GM18508 (cell line): ENCODE data around the gene ARID3C.

ENCODE experiments used
- ATAC-seq: cut with Tn5 transposase; IDR thresholded peaks from one replicate; pipeline ENCODE4 v1.9.1; 2021; ENCODE audit warnings: moderate number of reproducible peaks; ENCODE audit not compliant: insufficient read depth, unreplicated experiment

ARID3C gene

DNA sequence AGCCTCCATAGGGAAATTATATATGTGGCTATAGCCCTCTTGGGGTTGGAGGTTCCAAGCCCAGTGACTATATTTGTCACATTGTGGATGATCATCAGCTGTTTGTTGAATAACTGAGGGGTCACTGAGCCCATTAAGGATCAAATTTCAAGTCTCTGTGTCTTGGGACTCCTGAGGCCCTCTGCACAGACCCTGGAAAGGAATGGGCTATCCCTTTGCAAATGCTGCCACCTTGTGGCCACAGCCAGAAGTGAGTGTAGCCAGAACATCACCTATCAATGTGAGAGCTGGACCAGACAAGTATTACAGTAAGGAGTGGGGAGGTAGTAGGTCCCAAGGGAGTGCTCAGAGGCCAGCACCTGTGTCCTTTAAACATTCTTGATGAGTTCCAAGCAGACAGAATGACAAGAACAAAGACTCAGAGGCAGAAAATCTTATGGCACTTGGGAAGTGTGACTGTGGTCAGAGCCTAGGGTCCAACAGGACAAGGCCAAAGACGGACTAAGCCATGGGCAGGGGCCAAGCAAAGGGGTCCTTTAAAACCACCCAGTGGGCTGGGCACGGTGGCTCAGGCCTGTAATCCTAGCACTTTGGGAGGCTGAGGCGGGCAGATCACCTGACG lies 25.1 kb downstream of the ARID3C start:
- ATAC-seq, result no peak

DNA sequence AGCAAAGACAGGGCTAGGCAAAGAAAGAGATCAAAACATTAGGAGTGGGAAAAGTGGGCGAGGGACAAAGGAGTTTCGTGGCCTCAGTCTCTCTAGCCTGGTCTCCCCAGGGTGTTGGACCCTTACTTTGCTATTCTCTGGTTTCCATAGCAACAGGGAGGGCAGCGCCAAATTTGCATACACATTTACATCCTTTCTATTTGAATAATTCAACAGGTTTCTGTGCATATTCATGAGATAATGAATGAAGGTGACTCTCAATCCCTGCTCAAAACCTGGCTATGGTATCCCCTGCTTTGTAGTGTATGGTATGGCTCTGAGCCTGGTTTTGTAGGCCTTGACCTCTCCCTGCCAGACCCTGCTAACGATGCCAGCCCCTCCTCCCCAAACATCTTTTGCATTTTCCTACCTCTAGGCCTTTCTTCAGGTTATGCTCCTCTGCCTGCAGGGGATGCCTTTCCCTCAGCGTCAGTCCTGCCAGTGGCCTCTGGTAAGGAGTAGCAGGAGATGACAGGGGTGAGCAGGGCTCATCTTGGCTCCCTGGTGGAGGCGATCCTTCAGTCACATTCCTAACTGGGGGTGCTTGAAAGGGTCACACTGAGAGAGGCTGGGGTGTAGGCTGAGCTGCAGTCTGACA lies 26.8 kb downstream of the ARID3C start:
- ATAC-seq, result no peak

- no peak for ATAC-seq
Observed at GRCh38 chr9:34600908-34601307, 28.0 kb downstream of the ARID3C start.

DNA sequence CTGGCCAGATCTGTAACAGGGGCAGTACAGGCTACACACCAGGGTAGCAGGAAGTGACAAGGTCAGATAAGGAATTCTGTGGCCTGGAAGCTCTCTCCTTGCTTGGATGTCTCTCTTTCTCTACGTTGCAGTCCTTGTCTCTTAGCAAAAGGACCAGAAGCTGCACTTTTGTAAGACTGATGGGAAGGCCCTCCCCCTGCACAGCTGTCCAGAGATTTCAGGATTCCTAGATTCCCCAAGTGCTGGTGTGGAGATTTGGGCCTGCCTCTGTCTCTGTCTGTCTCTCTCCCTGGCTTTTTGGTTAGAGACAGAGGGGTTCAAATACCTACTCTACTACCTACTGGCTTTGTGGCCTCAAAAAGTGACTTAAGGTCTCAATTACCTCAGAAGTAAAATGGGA lies 29.3 kb downstream of the ARID3C start:
- no peak for ATAC-seq

GRCh38 chr9:34594177-34594576 lies 34.7 kb downstream of the ARID3C start:
- no peak for ATAC-seq

- no peak for ATAC-seq
Observed at GRCh38 chr9:34592895-34593601, 35.8 kb downstream of the ARID3C start.

GRCh38 chr9:34591917-34592866 lies 36.7 kb downstream of the ARID3C start:
- ATAC-seq, result no peak

- no peak for ATAC-seq
Observed at GRCh38 chr9:34591248-34591916, 37.5 kb downstream of the ARID3C start.

- ATAC-seq, result no peak
Observed at GRCh38 chr9:34590381-34591247, 38.3 kb downstream of the ARID3C start.

DNA sequence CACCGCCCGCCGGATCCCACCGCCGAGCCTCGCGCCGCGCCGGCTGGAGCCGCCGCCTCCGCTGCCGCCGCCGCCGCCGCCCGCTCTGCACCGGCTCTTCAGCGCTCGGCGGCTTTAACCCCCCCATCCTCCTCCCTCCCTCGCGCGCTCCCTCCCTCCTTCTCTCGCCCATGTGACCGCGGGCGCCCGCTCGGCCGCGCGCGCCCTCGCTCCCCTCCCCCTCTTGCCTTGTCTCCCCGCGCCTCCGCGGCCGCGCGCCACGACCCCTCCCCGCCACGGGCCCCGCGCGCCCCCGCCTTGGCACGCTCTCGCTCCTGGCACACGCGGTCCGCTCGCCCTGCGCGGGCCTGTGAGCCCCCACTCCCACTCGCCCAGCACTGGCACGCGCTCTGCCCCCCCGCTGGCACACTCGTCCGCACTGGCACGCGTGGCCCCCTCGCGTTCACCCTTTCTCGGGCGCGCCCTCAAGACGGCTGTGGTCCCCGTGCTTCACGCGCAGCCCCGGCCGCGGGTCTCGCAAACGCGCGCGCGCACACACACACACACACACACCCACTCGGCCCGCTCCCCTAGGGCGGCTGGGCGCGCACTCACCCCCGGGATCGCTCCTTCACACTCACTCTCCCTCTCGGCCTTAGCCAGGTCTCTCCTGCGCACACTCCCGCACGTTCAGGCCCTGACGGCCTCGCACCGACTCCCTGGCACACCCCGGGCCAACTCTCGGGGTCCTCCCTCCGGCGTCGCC lies 39.1 kb downstream of the ARID3C start, which contains the start of gene CNTFR:
Gene CNTFR (minus strand): TSS at position 89 of the 745 bp plus-strand sequence. CDS start 20,743 bp downstream, outside the sequence.
- no peak for ATAC-seq

GRCh38 chr9:34588671-34589635 lies 39.9 kb downstream of the ARID3C start:
- no peak for ATAC-seq

- ATAC-seq, result no peak
Observed at GRCh38 chr9:34587271-34587670, 41.6 kb downstream of the ARID3C start.

GRCh38 chr9:34585946-34586669 lies 42.8 kb downstream of the ARID3C start:
- no peak for ATAC-seq

GRCh38 chr9:34584970-34585369 lies 43.9 kb downstream of the ARID3C start:
- ATAC-seq, result no peak

GRCh38 chr9:34582787-34583186 lies 46.1 kb downstream of the ARID3C start:
- no peak for ATAC-seq

DNA sequence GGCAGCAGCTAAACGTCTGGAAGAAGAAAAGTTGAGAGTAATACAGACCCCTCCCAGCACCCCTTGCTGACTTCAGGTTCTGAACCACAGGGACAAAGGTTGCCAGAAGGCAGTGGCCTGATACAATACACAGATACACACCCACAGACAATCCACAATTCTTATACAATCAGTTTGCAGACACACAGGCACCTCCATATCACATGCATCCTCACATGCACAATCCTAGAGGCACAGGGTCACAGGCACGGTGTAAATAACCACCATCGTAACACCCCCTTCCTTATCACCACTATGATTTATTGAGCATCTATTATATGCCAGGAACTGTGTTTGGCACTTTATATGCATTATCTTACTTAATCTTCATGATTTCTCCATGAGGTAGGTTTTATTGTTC lies 47.5 kb downstream of the ARID3C start:
- no peak for ATAC-seq

GRCh38 chr9:34580358-34580757 lies 48.5 kb downstream of the ARID3C start:
- no peak for ATAC-seq
